ENCODE results near the gene THEM5. TPM values are rescaled to one million over a fixed set of nuclear protein-coding genes. Genes with fewer than 3 reads are reported as not detected.
A peak's percentile ranks its signal among the peaks of the same experiment; 100 is the strongest.

Gene THEM5
- total RNA-seq, 6 experiments from 2014 or later, result not detected

GRCh38 chr1:151860504-151861187 lies 7.1 kb upstream of the THEM5 start:
- DNase-seq, result no peak
- no peak overlapping the region for H3K4me3 ChIP-seq
- no peak for ATAC-seq
- intact Hi-C loops (cut with DNase I), result no loop called here
- H3K9me3 ChIP-seq, result no peaks in the 10 kb centered on the region
- no peaks in the 10 kb centered on the region for H3K4me1 ChIP-seq
- no peak overlapping the region for H3K27ac ChIP-seq
- WGBS (ENCODE audit: insufficient coverage, low coverage, low lambda C conversion rate, missing lambda C conversion rate), result 78% methylated on average over 3 of the region's 7 CpGs
- no peaks in the 10 kb centered on the region for H3K36me3 ChIP-seq
- no peaks in the 10 kb centered on the region for H3K27me3 ChIP-seq
- TF ChIP-seq, protein P1, sequence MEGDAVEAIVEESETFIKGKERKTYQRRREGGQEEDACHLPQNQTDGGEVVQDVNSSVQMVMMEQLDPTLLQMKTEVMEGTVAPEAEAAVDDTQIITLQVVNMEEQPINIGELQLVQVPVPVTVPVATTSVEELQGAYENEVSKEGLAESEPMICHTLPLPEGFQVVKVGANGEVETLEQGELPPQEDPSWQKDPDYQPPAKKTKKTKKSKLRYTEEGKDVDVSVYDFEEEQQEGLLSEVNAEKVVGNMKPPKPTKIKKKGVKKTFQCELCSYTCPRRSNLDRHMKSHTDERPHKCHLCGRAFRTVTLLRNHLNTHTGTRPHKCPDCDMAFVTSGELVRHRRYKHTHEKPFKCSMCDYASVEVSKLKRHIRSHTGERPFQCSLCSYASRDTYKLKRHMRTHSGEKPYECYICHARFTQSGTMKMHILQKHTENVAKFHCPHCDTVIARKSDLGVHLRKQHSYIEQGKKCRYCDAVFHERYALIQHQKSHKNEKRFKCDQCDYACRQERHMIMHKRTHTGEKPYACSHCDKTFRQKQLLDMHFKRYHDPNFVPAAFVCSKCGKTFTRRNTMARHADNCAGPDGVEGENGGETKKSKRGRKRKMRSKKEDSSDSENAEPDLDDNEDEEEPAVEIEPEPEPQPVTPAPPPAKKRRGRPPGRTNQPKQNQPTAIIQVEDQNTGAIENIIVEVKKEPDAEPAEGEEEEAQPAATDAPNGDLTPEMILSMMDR (IDR thresholded peaks at IDR 0.05), result no peak
- TF ChIP-seq POLR2A (IDR thresholded peaks at IDR 0.05), result no peak

GRCh38 chr1:151859891-151860293 lies 6.4 kb upstream of the THEM5 start:
- TF ChIP-seq, protein P1 (IDR thresholded peaks at IDR 0.05), result no peak
- no peak for TF ChIP-seq POLR2A (IDR thresholded peaks at IDR 0.05)
- Histone ChIP-seq H3K27me3 (no peaks in the 10 kb centered on the region), H3K27ac (no peak overlapping the region), H3K4me1 (no peaks in the 10 kb centered on the region), H3K4me3 (no peak overlapping the region), H3K36me3 (no peaks in the 10 kb centered on the region), H3K9me3 (no peaks in the 10 kb centered on the region)
- ATAC-seq (no peak), DNase-seq (no peak)
- intact Hi-C loops (cut with DNase I), result no loop called here
- WGBS (ENCODE audit: insufficient coverage, low coverage, low lambda C conversion rate, missing lambda C conversion rate), result no CpG with 5 or more reads among the region's 6 CpGs

- WGBS (ENCODE audit: insufficient coverage, low coverage, low lambda C conversion rate, missing lambda C conversion rate), result 94% methylated on average over 6 of the region's 6 CpGs
- DNase-seq (peak in 1 of 3 donors; percentile 37), ATAC-seq (no peak)
- no peaks in the 10 kb centered on the region for H3K9me3 ChIP-seq
- no peaks in the 10 kb centered on the region for H3K36me3 ChIP-seq
- no peak overlapping the region for H3K27ac ChIP-seq
- intact Hi-C loops (cut with DNase I), result no loop called here
- H3K4me1 ChIP-seq, result no peaks in the 10 kb centered on the region
- TF ChIP-seq POLR2A (IDR thresholded peaks at IDR 0.05), result no peak
- TF ChIP-seq, protein P1 (IDR thresholded peaks at IDR 0.05), result no peak
- no peak overlapping the region for H3K4me3 ChIP-seq
- no peaks in the 10 kb centered on the region for H3K27me3 ChIP-seq
These were observed 5.6 kb upstream of the THEM5 start for GRCh38 chr1:151858886-151859665.

DNA sequence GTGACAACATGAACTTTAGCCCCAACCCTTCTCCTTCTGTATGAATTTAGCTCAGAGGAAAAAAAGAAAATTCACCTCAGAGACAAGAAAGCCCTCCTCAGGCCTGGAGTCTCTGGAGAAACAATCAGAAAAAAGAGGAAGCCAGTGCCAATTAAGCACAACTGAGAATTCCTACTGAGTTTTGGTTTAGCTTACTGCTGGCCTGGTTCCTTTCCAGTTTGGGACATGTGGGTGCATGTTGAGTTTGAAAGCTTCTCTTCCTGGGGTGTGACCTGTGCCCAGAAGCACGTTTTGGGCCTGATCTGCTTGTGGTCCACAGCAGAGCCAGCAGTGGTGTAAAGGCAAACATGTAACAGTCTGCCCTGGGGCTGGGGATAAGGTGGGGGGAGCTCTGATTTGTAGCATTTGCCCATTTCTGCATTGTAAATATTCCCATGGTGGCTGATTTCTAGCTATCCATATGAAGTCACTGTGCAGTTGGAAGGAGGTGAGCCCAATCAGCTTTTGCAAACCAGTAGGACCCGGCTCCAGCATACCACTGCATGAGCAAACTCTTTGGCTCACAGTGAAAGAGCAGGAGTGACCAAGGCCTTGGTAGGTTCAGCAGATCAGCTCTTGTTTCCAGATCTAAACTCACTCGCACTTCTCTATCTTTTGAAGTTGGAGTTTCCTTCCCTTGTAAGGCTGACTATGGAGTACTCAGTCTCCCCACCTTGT lies 4.7 kb upstream of the THEM5 start:
- ATAC-seq, result no peak
- Histone ChIP-seq H3K4me3 (no peak overlapping the region), H3K27me3 (no peaks in the 10 kb centered on the region), H3K27ac (no peak overlapping the region), H3K36me3 (no peaks in the 10 kb centered on the region), H3K4me1 (no peaks in the 10 kb centered on the region), H3K9me3 (no peaks in the 10 kb centered on the region)
- WGBS (ENCODE audit: insufficient coverage, low coverage, low lambda C conversion rate, missing lambda C conversion rate), result 35% methylated on average over 2 of the region's 3 CpGs
- intact Hi-C loops (cut with DNase I), result no loop called here
- TF ChIP-seq, protein P1 (IDR thresholded peaks at IDR 0.05), result no peak
- no peak for TF ChIP-seq POLR2A (IDR thresholded peaks at IDR 0.05)
- no peak for DNase-seq

All from right lobe of liver (tissue), 6 donors.